GM19351 (cell line): Measurements from ENCODE around the gene CALML3.

Source experiments
- ATAC-seq: cut with Tn5 transposase; IDR thresholded peaks from one replicate; pipeline ENCODE4 v1.9.1; 2021; ENCODE audit warnings: mild to moderate bottlenecking, moderate library complexity; ENCODE audit not compliant: unreplicated experiment

Gene CALML3

GRCh38 chr10:5506246-5506645 is 18.5 kb upstream of the CALML3 start:
- no peak for ATAC-seq

- no peak for ATAC-seq
These were observed 17.8 kb upstream of the CALML3 start for GRCh38 chr10:5506751-5507648.

GRCh38 chr10:5507649-5508131 is 17.1 kb upstream of the CALML3 start:
- ATAC-seq: no peak

- no peak for ATAC-seq
These were observed 16.6 kb upstream of the CALML3 start for GRCh38 chr10:5508161-5508604.

GRCh38 chr10:5508786-5509185 is 16.0 kb upstream of the CALML3 start:
- no peak for ATAC-seq

- no peak for ATAC-seq
These were observed 15.5 kb upstream of the CALML3 start for GRCh38 chr10:5509236-5509635.

- no peak for ATAC-seq
These were observed 15.1 kb upstream of the CALML3 start for GRCh38 chr10:5509691-5510090.

- no peak for ATAC-seq
These were observed 14.3 kb upstream of the CALML3 start for GRCh38 chr10:5510281-5511072.

- no peak for ATAC-seq
These were observed 13.4 kb upstream of the CALML3 start for GRCh38 chr10:5511231-5511884.

- no peak for ATAC-seq
These were observed 12.9 kb upstream of the CALML3 start for GRCh38 chr10:5511885-5512280.

GRCh38 chr10:5512331-5512730 is 12.4 kb upstream of the CALML3 start:
- no peak for ATAC-seq

GRCh38 chr10:5512881-5513612 is 11.7 kb upstream of the CALML3 start:
- no peak for ATAC-seq

- ATAC-seq: no peak
These were observed 10.4 kb upstream of the CALML3 start for GRCh38 chr10:5514226-5514850.

GRCh38 chr10:5515948-5516761 is 8.6 kb upstream of the CALML3 start:
- ATAC-seq: no peak

- no peak for ATAC-seq
These were observed 7.2 kb upstream of the CALML3 start for GRCh38 chr10:5517546-5517945.

- ATAC-seq: no peak
These were observed 6.6 kb upstream of the CALML3 start for GRCh38 chr10:5518143-5518542.

GRCh38 chr10:5519054-5519453 is 5.7 kb upstream of the CALML3 start:
- ATAC-seq: no peak

- no peak for ATAC-seq
These were observed 1.7 kb upstream of the CALML3 start for GRCh38 chr10:5522913-5523560.
